Cardiac septum (tissue), 1 donor: Measurements from ENCODE around the gene HELQ. TPM values are rescaled to one million over a fixed set of nuclear protein-coding genes. Genes with fewer than 3 reads are reported as not detected.
A peak's percentile ranks its signal among the peaks of the same experiment; 100 is the strongest.
"Not testable (repeated sequence)": the region's sequence is repeated elsewhere in the genome, so short reads cannot be mapped to it uniquely, and the experiment has no call there.

Source experiments
- DNase-seq: peaks from one replicate; pipeline ENCODE4 v3.0.0-alpha.2; 2020; ENCODE audit warnings: low spot score
- intact Hi-C: fragments of 100-400 bp; cut with DNase I; formaldehyde crosslinking; loops from one replicate; pipeline ENCODE4 v1.14.0; 2022
- long read RNA-seq: library from polyadenylated mRNA; unstranded; transcript quantifications from one replicate; pipeline ENCODE4 v2.0.0, GENCODE V29; 2021
- total RNA-seq: library from RNA; stranded (reverse); fragmentation: NEBNext Ultra II Directional; extraction: Animal tissue kit (Norgen Biotek cat#: 25700); gene quantifications from one replicate; pipeline ENCODE4 v1.2.1, GENCODE V29; 2021
- donor health status: DM: no; HTN: no; CAD: no.

HELQ gene
- 11.1 TPM for total RNA-seq
- long read RNA-seq, partial matches to known transcripts = 1 of 7 reads
- long read RNA-seq, other reads (novel, unspliced or antisense) = 2 of 7 reads

GRCh38 chr4:83455281-83456183 lies at the start of gene HELQ, which contains the start of gene MRPS18C:
Gene HELQ (minus strand): TSS chr4:83455823. CDS start chr4:83455693, 130 bp downstream.
Gene MRPS18C (plus strand): TSS chr4:83456058. CDS start chr4:83456078, 20 bp downstream.
- intact Hi-C loops = loop anchor here (2.0 to 10.0 kb wide), 3 partner anchors 29 to 551 kb away; partner anchors contain the start of genes ABRAXAS1, COQ2 and THAP9

GRCh38 chr4:83504996-83505395 lies 49.4 kb upstream of the HELQ start:
- no peak for DNase-seq
- intact Hi-C loops = no loop called here

More at GRCh38 chr4:83455281-83456183, at the start of gene HELQ, which contains the start of gene MRPS18C:
- DNase-seq = peak; percentile 97

- no peak for DNase-seq
- intact Hi-C loops = no loop called here
These were observed 48.9 kb upstream of the HELQ start for GRCh38 chr4:83504503-83504902.

GRCh38 chr4:83503974-83504373 lies 48.4 kb upstream of the HELQ start:
- intact Hi-C loops = no loop called here
- no peak for DNase-seq

- intact Hi-C loops, DNase-seq: not testable (repeated sequence)
These were observed 46.0 kb upstream of the HELQ start for GRCh38 chr4:83501671-83502070.

GRCh38 chr4:83498187-83498586 lies 42.6 kb upstream of the HELQ start:
- intact Hi-C loops = no loop called here
- no peak for DNase-seq

GRCh38 chr4:83496085-83496917 lies 40.7 kb upstream of the HELQ start:
- DNase-seq, intact Hi-C loops: not testable (repeated sequence)

- no peak for DNase-seq
- intact Hi-C loops = no loop called here
These were observed 35.3 kb upstream of the HELQ start for GRCh38 chr4:83490876-83491450.

GRCh38 chr4:83489711-83490326 lies 34.2 kb upstream of the HELQ start:
- intact Hi-C loops = loop anchor here (10.0 kb wide), 1 partner anchor 205 kb away; the partner anchor contains the start of gene COQ2
- DNase-seq = no peak

- no peak for DNase-seq
- intact Hi-C loops = loop anchor here (10.0 kb wide), 1 partner anchor 202 kb away; the partner anchor contains the start of gene COQ2
These were observed 31.0 kb upstream of the HELQ start for GRCh38 chr4:83486457-83487129.

GRCh38 chr4:83484500-83485461 lies 29.2 kb upstream of the HELQ start, which contains the start of gene ABRAXAS1:
Gene ABRAXAS1 (minus strand): TSS chr4:83485100. CDS start chr4:83485072, 28 bp downstream.
- intact Hi-C loops = loop anchor here (2.0 to 10.0 kb wide), 2 partner anchors 30 to 200 kb away; partner anchors contain the start of genes COQ2 and HELQ
- peak; percentile 97 for DNase-seq

- DNase-seq = no peak
- intact Hi-C loops = no loop called here
These were observed 18.3 kb upstream of the HELQ start for GRCh38 chr4:83473966-83474365.

GRCh38 chr4:83473423-83473822 lies 17.8 kb upstream of the HELQ start:
- intact Hi-C loops = no loop called here
- no peak for DNase-seq

GRCh38 chr4:83456184-83456501 lies 520 bp upstream of the HELQ start:
- no peak for DNase-seq
- intact Hi-C loops = loop anchor here (5.0 to 10.0 kb wide), 2 partner anchors 174 to 551 kb away; partner anchors contain the start of genes COQ2 and THAP9

- intact Hi-C loops = loop anchor here (2.0 to 10.0 kb wide), 3 partner anchors 30 to 550 kb away; partner anchors contain the start of genes ABRAXAS1, COQ2 and THAP9
- no peak for DNase-seq
These were observed 937 bp downstream of the HELQ start for GRCh38 chr4:83454686-83455085.

- intact Hi-C loops = no loop called here
- no peak for DNase-seq
These were observed 6.6 kb downstream of the HELQ start for GRCh38 chr4:83449009-83449408.

- no peak for DNase-seq
These were observed 14.7 kb downstream of the HELQ start for GRCh38 chr4:83440899-83441298.

More at GRCh38 chr4:83440899-83441298, 14.7 kb downstream of the HELQ start:
- intact Hi-C loops = no loop called here
